Stimulated activated CD8-positive, alpha-beta memory T cell treated with anti-CD3 and anti-CD28 coated beads, Interleukin-15, amount 100 ng/mL, for 4 hours (primary cell): ENCODE data around the gene NCKAP1.

Source experiments
- DNase-seq, 2 donors: peaks; one replicate each; pipeline ENCODE4 v3.0.0-alpha.2; 2020; ENCODE audit warnings: low read depth in 2 of 2

NCKAP1 gene

DNA sequence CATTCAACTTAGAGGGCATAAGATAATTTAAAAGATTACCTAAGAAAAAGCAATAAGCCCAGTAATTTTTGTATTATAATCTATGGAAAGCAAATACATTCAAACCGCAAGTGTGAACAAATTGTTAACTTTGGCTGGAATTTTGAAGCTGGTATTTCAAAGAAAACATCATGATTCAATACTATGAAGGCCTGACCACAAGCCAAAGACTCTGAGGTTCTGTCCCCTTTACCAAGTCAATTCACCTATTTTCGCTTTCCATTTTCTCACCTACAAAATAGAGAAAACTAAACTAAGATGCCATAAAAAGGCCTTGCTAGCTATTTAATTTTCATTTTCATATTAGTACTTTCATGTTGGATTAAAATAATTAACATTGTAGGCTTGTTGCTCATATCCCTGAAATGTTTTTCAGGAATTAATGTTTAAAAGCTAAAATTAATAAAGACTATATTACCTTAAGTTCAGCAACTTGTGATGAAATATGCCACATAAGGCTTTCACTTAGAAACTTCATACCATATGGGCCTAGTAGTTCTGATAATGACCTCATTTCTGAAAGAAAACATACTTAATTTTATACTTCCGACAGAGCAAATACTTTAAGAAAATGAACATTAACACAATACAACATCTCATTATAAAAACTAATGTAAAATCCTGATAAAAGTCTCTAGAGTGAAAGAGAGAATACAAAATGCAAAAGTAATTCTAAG, 86.2 kb downstream of the NCKAP1 start:
- DNase-seq: no peak

DNA sequence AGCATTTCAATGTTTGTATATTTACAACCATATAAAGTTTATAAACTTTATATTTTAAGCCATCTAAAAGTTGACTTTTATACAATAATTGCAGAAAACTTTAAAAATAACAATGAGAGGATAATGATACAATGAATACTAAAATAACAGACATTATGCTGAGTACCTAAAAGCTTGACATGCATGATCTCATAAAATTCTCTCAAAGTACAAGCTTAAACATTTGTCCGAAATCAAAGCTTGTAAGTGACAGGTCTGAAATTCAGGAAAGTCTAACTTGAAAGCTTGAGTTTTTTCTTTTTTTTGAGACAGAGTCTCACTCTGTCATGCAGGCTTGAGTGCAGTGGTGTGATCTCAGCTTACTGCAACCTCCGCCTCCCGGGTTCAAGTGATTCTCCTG, 87.7 kb downstream of the NCKAP1 start:
- DNase-seq: no peak

DNA sequence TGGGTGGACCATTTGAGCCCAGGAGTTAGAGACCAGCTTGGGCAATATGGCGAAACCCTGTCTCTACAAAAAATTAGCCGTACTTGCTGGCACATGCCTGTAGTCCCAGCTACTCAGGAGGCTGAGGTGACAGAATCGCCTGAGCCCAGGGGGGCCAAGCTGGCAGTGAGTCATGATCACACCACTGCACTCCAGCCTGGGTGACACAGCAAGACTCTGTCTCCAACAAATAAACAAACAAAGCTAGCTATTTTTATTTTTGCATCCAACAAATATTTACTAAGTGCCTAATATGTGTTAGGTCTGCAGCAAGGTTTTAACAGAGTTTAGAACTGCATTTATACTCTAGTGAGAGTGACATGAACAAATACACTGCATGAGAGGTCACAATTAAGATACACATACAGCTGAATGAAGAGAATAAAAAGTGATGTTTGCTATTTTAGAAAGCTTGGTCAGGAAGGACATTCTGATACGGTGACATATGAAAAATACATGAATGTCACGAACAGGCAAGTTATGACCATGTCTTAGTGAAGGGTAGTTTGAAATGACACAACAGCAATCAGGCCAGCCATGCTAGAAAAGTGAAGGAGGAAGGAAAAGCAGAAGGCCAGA, 88.6 kb downstream of the NCKAP1 start:
- DNase-seq: no peak

DNA sequence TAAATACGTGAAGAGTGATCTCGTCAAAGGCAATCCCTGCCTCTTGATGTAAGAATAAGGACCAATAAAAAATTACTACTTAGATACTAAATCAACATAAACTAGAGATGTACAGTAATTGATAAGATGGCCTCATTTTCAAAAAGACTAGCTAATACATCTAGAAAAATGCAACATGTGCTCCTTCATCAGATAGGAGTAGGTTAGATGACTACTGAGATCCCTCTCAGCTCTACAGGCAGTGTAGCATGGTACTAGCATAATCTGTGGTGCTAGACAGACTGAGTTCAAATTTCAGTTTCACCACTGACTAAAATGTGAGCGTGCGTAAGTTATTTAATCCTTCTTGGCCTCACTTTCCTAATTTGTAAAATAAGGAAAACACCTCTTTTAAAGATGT, 89.2 kb downstream of the NCKAP1 start:
- no peak for DNase-seq

DNA sequence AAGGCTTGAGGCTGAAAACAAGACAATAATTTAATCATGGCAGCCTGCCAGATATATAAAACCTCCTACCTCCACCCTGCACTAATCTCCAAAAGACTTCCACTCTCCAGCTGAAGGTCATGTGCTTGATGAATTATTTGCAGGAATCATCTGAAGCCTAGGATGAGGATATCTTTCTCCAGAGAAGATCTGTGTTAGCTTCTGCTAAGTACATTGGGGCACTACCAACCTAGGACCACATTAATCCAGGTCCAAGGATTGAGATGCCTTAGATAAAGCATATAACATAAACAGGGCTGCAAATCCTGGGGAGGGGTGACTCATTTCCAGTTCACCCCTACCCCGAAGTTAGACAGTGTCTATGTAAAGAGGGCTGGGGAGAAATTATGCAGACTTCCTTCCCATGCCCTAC, 91.3 kb downstream of the NCKAP1 start:
- DNase-seq: no peak

DNA sequence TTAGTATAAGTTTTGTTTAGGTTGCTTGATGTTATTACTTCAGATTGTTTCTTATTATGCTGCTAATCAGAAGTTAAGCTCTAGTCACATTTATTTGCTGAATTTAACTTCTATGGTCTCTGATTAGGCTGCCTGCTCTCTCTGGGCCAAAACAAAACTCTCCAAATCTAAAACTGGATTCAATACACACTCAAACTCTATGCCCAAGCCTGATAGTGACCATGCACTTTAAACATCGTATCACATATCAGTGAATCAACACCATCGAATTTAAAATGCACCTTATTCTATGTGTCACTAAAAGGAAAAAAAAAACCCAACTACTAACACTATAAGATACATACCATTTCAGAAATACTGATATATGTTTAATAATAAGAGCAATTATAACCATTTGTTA, 94.9 kb downstream of the NCKAP1 start:
- no peak for DNase-seq

DNA sequence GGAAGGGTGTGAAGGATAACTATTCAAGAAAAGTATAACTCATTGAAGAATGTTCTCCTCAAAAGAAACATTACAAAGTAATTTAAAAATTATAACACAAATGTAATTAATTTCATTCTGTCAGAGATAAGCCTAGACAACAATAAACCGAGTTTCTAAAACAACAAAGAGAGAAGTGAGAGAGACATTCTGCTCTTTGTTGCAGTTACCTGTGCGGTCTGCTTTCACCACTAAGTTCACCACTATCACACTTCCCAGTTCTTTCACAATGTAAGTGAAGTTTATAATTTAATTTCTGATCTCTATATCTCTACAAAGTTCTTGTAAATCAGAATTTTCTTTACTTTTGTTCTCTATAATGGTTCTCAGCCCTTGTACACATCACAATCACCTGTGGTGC, 95.5 kb downstream of the NCKAP1 start:
- DNase-seq: no peak

DNA sequence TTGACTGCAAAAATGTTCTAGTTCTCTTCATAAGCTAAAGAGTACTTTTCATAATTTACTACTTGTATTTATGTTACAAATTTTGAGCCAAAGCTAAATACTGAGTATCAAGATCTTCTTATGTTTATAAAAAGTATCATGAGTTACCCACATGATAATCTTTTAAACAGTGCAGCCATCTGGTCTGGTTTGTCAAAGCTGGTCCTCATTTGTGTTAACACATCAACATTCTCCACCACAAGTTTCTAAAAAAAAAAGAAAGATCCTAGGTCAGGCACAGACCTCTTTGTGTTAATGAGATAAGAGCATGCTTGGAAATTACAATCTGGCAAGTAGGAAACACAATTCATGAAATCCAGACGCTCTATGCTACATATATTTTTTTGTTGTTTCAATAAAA, 96.3 kb downstream of the NCKAP1 start:
- no peak for DNase-seq

DNA sequence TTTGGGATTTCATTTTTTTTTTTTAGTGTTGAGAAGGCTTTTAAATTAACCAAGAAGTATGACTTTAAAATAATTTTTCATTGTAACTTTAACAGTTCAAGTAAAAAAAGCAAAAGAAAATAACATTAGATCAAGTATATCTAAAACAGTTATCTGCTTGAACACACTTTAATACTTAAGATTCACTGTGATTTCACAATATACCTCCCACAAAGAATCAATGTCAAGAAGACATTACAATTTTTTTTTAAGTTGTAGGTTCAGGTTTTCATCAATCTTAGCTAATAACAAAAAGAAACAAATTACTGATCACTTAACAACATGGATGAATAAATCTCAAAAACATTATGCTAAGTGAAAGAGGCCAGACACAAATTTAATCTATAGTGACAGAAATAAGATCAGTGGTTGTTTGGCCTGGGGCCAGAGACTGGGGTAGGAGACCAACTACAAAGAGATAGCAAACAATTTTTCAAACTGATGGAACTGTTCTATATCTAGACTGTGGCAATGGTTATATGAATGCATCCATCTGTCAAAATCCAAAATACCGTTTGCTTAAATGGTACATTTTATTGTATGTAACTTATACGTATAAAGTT, 97.0 kb downstream of the NCKAP1 start:
- no peak for DNase-seq

DNA sequence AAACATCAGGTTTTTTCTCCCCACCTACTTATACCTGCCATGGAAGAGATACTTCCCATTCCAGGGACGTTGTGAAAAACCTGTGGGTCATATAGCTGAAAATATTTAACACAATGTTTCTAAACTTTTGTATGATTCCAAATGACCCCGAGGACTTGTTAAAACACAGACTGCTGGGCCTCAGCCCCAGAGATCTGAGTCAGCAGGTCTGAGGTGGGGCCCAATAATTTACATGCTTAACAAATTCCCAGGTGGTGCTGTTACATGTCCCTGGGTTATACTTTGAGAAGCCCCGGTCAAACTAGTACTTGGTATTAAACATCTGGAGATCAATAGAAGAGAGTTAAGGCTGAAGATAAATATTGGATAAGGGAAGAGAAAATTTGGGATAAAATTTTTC, 100.4 kb downstream of the NCKAP1 start:
- DNase-seq: no peak

DNA sequence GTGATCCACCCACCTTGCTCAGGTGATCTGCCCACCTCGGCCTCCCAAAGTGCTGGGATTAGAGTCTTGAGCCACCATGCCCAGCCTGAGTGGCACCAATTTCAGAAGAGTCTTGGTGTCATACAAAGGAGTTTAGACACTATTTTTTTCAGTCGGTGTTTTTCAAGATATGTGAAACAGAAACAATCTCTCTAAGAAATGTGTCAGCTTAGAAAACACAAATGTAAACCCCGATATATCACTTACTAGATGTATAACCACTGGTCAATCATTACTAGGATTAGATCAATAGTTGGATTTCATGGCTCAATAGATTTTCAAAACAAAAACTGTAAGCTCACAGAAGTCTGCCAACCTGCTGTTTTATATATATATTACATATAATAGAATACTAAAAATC, 104.6 kb downstream of the NCKAP1 start:
- DNase-seq: no peak

DNA sequence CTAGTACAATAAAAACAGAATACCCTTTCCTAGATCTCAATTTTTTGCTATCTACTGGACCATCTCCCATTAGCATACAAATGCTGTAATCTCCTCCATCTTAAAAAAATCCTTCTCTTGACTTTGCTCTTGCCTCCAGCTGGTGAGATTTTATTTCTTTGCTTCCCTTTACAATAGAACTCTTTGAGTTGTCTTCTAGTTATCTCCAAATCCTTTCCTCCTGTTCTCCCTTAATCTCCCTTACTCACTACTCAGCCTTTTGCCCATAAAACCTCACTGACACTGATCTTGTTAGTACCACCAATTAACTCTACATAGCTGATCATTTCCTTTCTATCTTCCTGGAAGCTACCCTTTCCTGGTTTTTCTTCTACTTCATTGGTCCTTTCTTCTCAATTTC, 108.3 kb downstream of the NCKAP1 start:
- DNase-seq: no peak

DNA sequence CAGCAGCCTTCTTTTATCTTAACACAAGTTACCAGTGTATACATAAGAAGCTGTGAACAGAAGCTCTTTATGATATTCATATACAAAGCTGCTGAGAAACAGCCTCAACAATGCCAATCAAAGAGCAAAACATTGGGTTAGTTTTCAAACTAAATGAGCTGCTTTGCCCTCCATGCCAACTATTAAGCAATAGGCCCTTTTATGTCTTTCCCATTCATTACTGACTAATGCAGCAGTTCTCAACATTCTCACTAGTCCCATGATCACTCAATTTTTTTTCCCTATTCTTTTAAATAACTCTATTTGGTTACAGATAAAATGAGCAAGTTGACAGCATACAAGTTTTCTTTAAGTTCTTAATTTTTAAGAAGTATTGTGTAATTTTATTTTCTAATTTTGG, 114.0 kb downstream of the NCKAP1 start:
- DNase-seq: no peak

DNA sequence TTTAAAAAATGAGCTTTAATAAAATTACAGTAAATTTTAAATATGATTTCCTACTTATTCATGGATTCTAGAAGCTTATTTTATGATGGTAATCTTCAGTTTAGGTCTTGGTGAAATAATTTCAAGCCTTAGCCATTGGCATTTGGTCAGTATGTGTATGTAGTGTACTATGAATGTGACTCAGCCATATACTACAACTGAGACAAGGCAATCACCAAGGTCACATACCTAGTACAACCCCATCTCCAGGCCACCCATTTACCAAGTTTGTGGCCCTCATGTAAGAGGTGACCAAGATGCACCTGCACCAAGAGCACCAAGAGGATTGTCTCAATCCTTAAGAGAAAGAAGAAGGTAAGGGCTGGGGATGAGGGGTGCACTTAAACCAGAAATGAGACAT, 117.0 kb downstream of the NCKAP1 start:
- DNase-seq: no peak

DNA sequence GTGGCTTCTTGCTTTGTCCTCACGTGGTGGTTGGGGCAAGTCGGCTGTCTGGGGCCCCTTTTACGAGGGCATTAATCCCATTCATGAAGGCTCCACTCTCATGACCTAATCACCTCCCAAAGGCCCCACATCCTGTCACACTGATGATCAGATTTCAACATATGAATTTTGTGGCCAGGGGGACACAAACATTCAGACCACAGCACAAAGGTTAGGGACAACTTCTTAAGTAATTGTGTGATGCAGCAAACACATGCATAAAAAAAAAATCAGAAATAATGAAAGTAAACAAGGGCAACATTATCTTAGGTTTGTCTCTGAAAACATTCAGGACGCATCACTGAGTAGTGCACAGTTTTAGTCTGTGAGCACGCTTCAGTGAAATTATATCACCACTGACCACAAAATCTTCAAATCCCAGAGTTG, 117.6 kb downstream of the NCKAP1 start:
- DNase-seq: no peak

DNA sequence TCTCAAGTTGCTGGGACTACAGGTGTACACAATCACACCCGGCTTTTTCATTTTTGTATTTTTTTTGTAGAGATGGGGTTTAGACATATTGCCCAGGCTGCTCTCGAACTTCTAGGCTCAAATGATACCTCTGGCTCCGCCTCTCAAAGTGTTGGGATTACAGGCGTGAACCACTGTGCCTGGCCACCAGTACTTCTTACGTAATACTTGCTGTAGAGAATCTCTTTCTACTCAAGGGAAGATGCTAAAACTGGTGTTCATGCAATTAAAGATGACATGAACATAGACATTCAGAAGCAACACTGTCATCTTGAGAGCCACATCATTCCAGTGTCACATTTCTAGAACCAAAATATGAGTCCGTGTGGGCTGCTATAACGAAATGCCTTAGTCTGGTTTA, 118.2 kb downstream of the NCKAP1 start:
- DNase-seq: no peak

DNA sequence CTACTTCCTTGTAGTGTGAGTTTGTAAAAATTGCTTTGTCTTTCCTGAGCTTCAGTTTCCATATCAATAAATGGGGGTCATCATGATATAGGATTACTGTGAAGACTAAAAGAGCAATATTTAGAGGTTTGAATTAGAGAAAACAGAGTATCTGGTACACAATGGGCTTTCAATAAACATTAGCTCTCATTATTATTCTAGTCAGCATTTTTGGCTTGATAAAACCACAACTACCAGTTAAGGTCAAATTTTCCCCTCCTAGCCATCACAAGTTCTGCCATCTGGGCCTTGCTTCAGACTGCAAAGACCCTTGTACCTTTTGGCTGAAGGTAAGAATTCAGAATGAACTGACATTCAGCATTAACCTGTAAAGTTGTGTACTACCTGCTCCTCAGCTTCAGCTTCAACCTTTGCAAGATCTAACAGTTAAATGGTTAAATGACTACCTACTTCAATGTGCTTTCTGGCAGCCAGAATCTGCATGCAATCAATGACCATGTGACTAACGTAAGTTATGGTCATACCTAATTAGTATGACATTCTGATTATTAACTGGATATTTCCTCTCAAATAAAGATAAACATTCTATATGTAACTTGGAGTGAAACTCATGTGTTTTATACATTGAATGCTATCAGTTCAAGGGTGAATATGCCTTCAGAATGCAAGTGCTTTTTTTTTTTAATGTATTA, 119.2 kb downstream of the NCKAP1 start:
- DNase-seq: no peak

DNA sequence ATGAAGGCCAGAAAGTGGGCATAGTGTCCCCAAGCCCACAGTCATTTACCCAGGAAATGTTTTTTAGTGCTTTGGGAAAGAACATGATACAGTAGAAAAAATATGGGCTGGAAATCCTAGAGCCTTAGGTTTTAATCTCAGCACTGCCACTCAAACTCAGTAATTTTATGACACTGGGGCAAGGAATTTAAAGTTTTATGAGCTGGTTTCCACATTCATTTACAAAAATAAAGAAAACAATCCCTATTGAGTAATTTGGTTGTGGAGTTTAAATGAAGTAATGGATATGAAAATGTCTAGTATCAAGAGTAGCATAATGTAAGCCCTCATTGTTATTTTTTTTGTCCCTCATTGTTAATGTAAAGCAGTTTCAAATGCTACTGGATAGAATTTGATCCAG, 120.3 kb downstream of the NCKAP1 start:
- no peak for DNase-seq

DNA sequence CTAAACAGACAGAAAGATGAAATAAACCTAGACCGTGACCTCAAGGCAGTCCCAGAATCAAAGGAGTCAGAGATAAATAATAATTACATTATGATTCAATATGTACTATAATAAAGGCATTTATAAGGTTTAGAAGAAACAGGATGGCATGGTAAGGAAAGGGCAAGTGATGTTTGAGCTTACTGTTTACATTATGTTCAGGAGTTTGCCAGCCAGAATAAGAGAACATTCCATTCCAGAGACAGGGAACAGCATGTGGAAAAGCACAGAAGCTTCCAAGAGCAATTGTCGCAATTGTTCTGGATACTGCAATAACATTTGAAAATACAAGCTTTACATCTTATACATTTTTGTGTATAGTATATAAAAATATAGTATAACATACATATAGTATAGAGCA, 121.8 kb downstream of the NCKAP1 start:
- no peak for DNase-seq

DNA sequence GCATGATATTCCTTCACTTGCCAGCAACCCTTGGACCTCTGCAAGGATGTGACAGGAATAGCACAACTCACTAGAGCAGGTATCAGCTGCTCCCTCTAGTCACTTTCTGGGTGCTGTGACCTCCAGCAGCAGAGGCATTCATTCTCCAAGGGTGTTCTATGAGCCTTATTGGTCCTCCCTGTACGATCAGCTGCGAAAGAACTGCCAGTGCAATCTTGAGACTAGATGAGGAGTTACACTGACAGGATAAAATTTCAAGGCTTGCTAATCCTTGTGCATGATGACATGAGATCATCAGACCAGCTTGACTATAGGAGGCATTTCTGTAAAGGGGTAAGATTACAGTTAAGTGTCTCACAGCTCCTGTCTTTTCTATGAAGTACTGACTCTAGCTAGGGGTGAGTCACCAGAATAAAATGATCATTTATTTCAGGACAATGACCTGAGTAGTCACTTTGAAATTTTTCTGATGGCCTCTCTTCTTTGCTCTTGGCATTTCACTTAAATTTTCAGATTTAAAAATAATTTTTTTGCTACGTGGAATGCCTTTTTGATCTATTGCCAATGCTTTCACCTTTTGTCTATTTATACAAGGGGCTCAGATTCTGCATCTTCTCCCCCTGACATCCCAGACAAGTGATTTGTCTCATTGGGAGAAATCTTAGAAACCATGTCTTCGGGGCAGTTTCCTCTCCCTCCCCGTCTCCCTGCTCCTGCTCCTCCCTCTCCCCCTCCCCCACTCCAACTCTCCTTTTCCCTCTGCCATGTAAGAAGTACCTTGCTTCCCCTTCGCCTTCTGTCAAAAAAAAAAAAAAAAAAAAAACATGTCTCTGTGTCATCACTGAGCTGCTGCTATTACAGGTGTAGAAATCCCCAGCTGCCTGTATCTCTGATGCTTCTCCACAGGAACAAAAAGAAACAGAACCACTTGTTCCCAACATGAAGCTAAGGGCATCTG, 122.6 kb downstream of the NCKAP1 start:
- no peak for DNase-seq

DNA sequence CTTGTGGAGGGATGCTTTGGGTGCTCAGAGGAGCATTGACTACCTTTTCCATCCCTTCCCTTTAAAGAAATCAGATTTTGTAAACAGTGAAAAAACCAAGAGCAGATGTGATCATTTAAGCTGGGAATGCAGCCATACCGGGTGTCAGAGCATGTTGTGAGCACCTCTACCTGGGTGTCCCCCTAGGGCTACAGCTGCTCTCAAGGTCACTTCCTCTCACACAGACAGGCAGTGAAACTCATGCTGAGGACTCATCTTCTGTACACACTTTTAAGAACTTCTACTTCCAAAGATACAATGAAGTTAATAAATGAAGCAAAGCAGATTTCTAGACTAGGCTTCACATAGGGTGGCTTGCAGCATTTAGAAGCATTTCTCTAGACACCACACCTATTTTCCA, 123.4 kb downstream of the NCKAP1 start:
- DNase-seq: no peak

DNA sequence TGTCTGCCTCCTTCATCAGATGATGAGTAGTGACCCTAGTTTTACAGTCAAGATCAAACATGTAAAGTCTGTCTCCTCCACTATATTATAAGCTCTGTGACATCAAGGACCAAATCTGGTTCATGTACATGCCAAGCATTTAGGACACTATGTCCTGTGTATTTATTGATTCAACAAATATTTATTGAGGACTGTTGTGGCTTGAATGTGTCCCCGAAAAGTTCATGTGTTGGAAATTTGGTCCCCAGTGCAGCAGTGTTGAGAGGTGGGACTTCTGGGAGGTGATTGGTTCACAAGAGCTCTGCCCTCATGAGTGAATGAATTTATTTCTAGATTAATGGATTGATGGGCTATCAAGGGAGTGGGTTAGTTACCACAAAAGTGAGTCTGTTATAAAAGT, 125.2 kb downstream of the NCKAP1 start:
- DNase-seq: no peak
